ENCODE measurements around the gene MAPRE3.

The MAPRE3 gene

DNA sequence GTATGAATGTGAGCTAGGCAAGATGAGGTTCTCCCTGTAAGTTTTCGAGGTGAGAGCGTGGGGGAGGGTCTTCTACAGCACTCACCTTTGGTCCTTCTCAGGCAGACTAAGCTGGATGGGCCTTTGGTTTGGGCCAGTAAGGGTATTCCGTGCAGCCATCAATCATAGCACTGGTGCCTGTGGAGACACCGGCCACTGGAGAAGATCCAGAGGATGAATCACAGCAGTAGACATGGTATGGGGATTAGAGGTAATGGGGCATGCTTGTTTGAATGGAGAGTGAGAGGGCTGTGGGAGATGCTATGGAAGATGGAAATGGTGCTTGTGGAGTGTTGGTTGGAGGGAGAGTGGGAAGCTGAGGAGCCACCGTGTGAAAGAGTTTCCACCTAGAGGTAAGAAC lies 16.1 kb downstream of the MAPRE3 start:
- DNase-seq: no peak

DNA sequence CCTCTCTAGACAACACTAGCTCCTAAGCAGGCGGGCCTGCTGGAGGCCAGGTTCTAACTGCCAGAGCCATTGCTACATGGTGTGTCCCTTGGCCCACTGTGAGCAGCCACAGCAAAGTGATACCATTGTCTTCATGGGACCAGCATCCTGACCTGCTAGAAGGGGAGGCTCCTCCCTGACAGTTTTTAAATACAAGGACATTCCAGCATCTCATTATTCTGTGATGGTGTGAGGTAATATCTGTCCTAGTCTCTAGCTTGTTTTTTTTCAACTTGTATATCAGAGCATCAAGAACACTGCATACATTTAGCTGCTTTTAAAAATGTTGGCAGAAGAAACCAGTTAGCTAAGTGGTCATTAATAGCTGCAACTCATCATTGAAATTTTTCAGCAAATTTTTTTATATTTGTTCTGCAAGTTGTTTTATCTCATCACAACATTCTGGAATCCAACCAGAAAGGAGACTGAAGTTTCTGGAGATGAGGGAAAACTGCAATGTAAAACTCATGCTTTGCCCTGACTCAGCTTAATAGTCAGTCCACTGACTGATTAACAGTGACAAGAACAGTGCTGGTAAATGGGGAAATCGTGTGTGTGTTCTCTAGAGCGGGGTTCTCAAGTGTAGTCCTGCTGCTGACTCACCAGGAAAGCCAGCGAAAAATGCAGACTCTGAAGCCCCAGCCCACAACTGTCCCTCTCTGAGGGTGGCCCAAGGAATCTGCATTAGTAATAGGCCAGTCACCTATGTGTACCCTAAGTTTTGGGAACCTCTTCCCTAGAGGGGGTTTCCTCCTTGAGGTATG lies 17.8 kb downstream of the MAPRE3 start:
- no peak for DNase-seq

DNA sequence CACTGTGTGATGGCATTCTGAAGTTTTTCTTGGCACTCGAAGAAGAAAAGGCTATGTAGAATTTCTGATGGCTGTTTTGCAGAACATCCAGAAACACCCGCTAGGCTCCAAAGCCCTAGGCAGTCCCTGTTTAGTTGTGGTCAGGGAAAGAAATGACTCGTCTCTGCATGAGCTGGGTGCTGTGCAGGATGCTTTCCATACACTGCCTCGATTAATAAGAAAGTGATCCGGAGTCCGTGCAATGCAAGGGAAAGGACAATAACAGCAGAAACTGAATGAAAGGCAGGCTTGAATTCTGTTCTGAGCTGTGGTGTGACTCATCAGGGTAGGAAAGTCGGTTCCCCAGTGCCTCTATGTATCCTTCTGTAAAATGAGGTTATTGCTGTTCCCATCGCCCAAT lies 18.7 kb downstream of the MAPRE3 start:
- no peak for DNase-seq

DNA sequence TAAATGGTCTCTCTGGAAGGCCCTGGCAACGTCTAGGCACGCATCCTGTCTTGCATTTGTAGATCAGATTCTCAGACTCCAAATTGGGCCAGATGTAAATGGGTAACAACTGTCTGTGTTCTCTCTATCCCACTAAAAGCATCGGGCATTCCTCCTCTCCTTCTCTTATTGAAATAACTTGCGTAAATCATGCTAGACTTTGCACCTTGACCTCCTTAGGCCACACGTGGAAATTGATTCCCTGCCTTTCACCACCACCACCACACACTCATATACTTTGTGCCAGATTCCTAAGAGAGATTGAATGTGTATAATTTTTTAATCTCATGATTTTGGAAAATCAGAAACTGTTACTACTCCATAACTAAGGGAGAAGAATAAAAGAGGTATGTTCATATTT lies 21.3 kb downstream of the MAPRE3 start:
- no peak for DNase-seq

DNA sequence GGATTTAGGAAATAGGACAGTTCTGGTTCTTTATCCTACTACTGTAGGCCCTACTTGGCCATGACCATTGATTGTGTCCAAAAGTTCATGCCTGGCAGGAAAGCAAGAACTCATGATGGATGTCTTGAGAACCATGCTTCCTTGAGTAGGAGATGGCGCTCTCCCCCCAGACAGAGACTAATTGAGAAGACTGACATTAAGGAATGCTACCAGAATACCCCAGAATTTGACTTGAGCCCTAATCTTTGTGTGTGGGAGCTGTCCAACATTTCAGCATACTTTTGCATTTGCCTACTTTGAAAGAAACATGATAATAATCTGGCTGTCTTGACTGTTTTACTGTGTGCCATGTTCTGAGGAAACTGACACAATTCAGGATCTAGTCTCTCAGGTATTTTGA lies 23.3 kb downstream of the MAPRE3 start:
- DNase-seq: no peak

DNA sequence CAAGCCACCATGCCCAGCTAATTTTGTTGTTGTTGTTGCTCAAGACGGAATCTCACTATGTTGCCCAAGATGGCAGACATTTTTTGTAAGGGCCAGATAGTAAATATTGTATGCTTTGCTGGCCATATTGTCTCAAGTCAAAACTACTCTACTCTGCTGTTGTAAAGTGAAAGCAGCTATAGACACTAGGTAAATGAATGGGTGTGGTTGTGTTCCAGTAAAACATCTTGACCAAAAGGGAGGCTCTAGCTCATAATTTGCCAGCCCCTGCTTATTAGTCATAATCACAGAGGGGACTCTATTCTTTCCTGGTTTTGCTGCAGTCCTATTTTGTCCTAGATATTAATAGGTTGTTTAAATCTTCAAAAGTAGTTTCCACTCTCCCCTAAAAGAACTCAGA lies 24.5 kb downstream of the MAPRE3 start:
- no peak for DNase-seq

DNA sequence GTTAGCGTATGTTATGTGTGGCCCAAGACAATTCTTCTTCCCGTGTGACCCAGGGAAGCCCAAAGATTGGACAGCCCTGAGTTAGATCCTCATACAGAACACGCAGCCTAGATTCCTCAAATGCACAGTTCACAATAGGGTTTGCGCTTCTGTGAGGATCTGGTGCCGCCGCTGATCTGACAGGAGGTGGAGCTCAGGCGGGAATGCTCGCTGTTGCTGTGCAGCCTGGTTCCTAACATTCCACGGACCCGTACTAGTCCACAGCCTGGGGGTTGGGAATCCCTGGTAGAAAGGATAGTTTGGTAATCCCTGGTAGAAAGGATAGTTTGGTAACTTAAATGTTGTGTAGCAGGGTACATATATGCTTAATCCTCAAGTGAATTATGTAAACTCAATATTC lies 27.0 kb downstream of the MAPRE3 start:
- no peak for DNase-seq

DNA sequence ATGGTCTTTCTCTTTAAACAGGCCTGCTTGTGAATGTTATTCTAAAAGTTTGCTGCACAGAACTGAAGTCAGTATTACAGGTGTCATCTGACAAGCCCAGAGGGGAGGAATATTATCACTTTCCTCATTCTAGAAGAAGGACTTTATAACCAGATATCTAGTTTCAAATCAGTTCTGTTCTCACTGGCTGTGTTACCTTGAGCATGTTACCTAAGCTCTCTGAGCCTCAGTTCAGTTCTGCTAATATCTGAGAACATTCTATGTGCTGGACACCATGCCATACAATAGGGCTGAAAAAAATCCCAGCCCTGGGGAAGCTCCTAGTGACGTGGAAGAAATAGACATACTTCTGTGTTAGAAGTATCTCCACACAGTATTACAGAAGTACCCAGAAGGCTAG lies 27.9 kb downstream of the MAPRE3 start:
- no peak for DNase-seq

DNA sequence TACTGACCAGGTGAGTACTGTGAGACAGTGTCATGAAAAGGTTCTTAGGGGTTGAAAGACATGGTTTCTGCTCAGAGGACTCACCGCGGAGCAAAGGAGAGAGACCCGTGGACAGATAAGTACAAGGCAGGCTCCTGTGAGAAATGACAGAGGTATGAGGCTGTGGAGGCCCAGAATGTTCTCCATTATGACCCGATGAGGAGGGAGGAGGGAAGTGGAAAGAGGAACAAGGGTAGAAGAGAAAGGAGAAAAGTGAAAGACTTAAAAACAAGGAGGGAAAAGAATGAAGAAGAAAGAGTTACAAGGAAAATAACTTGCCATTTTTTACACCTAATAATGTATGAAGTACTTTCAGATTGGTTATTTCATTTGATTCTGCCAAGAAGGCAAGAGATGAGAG lies 29.8 kb downstream of the MAPRE3 start:
- DNase-seq: no peak

DNA sequence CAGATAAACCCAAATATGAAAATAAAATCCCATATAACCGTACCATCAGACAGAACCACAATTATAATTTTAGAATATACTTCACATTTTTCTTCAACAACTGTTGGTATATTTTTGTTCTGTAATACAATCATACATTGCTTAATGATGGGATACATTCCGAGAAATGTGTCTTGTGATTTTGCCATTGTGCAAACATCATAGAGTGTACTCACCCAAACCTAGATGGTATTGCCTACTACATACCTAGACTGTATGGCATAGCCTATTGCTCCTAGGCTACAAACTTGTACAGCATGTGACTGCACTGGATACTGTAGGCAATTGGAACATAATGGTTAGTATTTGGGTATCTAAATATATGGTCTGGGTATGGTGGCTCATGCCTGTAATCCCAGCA lies 30.6 kb downstream of the MAPRE3 start:
- no peak for DNase-seq

DNA sequence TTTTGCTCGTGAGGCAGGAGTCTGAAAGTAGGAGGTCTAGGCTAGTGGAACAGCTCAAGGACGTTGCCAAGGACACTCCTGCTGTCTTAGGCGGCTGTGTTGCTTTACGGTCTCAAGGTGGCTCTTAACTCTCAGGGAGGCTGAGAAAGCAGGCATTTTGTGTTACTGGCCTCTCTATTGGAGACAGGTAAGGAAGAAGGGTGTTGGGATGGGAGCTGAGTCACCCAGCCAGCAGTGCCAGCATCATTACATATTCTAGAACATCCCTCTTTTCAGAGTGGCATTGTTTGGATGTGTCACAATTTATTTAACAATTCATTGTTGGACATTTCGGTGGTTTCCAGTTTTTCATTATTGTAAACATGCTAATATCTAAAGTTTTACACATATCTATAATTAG lies 31.5 kb downstream of the MAPRE3 start:
- no peak for DNase-seq

DNA sequence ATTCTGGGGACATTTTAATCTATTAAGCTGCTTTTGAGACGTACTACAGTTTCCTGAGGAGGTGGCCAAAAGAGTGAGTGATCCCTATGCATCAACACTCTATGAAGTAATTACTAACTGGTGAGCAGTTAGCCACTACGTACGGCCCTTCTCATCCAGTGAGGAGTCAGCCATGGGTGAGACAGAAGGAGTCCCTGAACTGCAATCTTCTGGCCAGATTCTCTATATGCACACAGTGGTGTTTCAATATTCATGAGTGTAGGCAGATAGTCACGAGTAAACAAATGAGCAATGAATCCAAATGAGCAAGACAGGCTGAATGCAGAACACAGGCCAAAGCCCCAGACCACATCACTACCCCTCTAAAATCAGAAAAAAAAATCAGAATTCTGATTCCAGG lies 32.6 kb downstream of the MAPRE3 start:
- DNase-seq: no peak

DNA sequence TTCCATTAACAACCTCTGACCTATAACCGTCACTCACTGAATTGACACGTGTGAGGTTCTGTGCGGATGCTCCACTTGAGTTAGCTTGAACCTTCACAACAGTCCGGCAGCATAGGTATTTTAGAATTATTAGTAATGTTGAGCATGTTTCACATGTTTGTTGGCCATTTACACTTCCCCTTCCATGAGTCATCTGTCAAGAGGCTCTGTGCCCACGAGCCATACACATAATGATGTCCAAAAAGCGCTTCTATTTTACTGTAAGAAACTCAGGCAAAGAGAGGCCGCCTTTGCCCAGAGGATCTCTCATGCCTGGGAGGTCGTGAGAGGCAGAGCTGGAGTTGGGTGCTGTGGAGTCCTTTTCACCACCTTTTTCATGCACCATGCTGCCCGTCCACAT lies 33.4 kb downstream of the MAPRE3 start:
- no peak for DNase-seq

DNA sequence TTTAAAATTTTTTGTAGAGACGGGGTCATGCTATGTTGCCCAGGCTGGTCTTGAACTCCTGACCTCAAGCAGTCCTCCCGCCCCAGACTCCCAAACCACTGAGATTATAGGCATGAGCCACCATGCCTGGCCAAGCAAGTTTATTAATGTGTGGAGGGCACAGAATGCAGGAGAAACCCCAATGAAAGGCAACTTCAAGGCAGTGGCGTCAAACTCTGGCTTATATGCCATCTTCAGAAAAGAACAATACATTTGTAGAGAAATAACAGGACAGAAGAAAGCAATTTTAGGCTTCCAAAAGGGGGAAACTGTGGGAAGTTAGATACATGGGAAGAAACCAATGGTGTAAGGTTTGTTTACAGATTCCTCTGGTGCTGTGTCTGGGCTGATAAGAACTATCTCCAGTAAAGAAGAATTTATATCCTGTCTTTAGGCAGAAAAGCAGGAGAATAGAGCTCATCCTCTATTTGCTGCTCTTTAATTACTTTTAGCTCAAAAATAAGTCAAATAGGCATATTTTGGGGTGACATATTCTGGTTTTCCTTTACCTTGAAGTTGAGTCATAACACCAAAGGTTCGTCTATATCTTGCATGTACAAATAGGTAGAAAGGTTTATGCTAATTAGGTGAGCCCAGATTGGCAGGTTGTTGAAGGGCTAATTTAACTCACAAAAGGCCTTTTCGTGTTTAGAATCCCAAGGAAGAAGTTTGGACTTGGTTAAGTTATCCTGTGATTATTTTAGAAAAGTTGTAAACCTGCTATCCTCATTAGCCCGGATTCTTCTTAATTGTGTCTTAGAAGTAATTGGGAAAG lies 36.4 kb downstream of the MAPRE3 start:
- no peak for DNase-seq

DNA sequence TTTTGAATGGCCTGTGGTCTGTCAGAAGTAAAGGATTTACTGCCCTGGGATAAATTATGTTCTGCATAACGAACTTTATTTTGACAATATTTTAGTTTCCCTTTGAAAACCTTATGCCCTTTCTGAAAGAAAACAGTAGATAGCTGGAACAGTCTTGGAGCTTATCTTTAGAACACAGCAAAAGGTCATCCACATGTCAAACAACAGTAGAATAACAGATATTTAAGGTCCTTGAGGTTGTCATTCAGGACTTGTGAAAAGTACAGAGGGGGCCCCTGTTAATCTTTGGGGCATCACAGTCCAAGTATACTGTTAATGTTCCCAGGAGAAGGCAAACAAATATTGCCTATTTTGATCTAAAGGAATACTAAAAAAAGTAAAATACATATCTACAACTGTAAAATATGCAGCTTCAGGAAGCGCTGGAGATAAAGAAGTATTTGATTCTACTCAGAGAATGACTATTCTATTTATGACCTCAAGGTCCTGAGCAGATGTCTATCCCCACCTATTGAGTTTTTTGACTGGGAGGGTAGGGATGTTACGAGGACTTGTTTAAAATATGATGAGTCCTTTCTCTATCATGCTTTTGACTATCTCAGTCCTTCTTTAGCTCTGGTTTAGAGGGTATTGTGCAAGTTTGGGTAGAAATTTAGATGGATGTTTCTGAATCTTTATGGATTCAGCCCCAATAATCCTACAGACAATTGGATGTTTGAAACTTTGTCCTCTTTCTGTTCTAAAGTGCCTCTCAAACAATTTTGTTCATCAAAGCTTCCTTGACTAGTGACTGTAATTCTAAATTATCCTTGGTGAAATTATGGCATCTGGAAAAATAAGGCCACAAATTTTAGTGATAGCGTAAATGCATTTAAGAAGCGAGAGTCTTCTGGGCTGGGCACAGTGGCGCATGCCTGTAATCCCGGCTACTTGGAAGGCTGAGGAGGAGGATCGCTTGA lies 37.3 kb downstream of the MAPRE3 start:
- no peak for DNase-seq

DNA sequence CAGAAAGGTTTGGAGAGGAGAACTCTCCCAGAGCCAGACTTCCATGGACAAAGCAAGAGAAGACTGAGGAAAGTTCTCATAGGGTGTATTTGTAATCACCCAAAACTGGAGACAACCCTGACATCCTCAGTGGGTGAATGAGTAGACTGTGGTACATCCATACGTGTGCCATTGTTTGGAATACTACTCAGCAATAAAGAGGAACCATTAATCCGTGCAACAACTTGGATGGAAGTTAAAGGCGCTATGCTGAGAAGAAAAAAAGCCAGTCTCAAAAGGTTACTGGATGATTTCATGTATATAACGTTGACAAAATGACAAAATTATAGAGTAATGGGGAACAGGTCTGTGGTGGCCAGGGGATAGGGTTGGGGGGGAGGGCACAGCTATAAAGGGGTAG lies 38.2 kb downstream of the MAPRE3 start:
- DNase-seq: no peak

DNA sequence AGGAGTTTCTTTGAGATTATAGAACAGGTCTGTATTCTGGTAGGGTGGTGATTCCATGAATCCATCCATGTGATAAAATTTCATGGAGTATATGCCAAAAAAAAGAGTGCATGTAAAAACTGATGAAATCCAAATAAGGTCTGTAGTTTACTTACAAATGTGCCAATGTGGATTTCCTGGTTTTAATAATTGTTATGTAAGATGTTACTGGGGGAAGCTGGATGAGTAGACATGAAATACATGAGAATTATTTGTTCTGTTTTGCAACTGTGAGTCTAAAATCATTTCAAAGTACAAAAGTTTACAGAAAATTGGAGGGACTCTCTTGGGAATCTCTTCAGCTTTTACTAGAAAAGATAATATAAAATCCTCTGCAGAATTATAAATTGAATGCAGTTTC lies 38.6 kb downstream of the MAPRE3 start:
- no peak for DNase-seq

DNA sequence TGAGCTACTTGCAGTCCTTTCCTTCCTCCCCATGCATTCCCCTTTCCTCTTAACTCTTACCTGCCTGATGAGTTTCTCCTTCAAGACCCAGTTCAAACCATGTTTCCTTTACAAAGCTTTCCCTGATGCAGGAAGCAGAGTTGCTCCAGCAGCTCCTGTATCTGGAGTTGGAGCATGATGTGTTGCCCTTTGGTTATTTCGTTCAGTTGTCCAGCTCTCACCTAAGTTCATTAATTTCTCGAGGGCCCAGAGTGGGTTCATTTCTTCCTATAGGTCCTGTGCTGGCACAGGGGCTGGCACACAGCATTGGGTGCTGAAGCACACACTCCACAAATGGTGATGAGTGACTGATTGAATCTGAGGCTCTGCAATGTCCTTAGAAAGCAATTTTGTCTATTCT lies 39.3 kb downstream of the MAPRE3 start:
- DNase-seq: no peak

DNA sequence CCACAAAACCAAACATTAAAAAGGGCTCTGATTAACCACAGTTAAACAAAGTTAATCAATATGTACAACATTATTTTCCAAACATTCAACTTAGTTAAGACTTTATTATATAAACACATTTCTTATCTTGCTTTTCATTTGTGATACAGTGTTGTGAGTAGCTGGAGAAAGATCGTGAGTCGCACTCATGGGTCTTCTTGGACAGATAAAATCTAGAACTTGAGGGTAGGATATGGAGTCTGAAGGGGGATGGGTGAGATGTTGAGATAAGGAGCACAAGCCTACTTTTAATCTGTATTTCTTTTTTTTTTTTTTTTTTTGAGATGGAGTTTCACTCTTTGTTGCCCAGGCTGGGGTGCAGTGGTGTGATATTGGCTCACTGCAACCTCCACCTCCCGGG lies 39.7 kb downstream of the MAPRE3 start:
- DNase-seq: no peak

DNA sequence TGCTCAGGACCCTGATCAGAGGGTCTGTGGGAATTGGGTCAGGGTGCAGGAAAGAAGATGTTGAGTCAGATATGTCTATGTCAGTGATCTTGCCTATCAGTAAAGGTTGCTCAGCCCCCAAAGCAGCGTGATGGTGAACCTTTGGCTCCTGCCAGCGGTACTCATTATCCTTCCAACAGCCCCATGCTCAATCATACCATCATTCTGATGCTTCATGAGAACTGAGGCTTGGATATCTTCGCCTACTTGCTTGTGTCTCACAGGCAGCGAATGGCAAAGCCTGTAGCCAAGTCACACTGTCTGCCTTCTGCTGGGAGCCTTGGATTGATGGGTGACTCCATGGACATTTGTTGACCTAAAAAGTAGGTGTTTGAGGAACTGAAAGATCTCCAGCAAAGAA lies 43.3 kb downstream of the MAPRE3 start:
- DNase-seq: no peak

DNA sequence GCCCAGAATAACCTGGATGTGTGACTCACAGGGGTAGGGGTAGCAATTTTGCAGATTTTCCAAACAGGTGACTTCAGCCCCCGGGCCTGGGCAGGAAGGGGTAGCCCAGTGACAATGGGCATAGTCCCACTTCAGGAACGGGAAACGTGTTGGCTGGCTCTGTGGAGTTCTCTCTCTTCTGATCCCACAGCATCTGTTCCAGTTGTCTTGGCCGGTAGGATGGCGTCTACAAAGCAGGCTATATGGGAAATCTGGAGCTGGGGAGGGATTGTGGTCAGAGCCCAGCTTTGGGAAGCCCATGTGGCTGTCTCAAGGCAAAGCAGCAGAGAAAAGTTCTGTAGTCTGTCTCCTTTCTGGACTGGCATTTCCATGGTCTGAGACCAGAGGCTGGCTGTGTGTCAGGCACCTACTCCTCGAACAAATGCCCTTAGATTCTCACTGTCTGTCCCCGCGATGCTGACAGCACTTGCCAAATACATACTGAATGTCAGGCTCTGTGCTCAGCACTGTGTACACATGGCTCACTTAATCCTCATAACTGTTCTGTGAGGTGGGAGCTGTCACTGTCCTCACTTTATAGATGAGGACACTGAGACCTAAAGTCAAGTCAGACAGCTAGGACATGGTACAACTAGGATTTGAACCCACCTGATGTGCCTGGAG lies 44.5 kb downstream of the MAPRE3 start:
- DNase-seq: no peak

DNA sequence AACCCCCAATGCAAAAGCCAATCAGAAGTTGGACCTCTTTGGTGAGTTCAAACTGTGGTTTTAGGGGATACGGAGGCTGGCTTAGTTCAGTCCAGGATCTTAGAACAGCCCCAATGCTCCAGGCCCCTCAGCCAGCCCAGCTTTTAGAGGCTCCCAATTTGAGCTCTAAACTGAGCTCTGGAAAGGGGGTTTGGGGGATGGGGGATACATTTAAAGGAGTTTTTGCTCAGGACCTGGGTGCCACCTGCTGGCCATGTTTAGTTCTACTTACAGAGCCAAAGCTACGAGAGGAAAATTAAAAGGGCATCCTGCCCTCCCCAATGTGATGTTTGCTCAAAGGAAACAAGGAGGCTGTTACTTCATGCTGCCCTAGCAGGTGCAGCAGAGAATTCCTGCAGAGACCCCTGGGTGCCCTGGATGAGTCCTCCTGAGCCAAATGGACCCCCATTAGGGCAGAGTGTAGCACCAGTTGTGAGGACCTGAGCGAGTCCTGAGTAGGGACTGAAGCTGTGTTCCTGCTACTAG lies 46.4 kb downstream of the MAPRE3 start:
- peak; percentile 53 for DNase-seq

DNA sequence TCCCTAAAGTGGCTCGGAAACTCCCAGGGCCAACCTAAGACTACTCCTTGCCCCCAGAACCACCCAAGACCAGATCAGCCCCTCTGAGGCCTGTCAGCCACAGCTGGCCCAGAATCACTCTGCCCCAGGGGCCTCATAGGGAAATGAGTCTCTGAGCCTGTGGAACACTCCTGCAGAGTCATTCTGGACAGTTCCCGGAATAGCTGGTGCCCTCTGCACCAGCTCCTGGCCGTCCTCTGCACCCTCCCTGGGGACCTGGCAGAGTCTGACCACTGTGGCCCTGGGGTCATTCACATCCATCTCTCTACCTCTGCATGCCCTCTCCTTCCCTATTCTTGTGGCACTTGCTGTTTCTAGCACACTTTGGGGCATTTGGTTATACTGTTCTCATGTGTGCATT lies 47.7 kb downstream of the MAPRE3 start:
- DNase-seq: no peak
